ENCODE measurements around the gene GLS2. TPM values are rescaled to one million over a fixed set of nuclear protein-coding genes. Genes with fewer than 3 reads are reported as not detected.
"Not testable (repeated sequence)": the region's sequence is repeated elsewhere in the genome, so short reads cannot be mapped to it uniquely, and the experiment has no call there.

The GLS2 gene
- total RNA-seq, 3 donors from 2014 or later, result 0.16 to 5.1 (median 4.6) TPM

GRCh38 chr12:56520048-56520447 is 32.1 kb upstream of the GLS2 start:
- peak overlapping the region; percentile 85 to 96 for H3K27ac ChIP-seq
- TF ChIP-seq POLR2A (IDR thresholded peaks at IDR 0.05) (no peak), POLR2AphosphoS5 (IDR thresholded peaks at IDR 0.05) (no peak), CTCF (IDR thresholded peaks at IDR 0.05) (no peak)
- intact Hi-C loops (cut with DNase I; ENCODE audit: low total_unique reads), result no loop called here

GRCh38 chr12:56518570-56518969 is 30.6 kb upstream of the GLS2 start:
- Histone ChIP-seq H3K27ac (no peak overlapping the region), H3K27me3 (no peaks in the 10 kb centered on the region), H3K4me1 (peaks cover under 1 to 4% of the 10 kb centered on the region in 2 donors), H3K9me3 (no peaks in the 10 kb centered on the region), H3K36me3 (no peaks in the 10 kb centered on the region), H3K4me3 (no peak overlapping the region)
- DNase-seq (ENCODE audit: low spot score in 2 of 2), result no peak
- no peak for TF ChIP-seq POLR2A (IDR thresholded peaks at IDR 0.05)
- no peak for TF ChIP-seq CTCF (IDR thresholded peaks at IDR 0.05)
- TF ChIP-seq POLR2AphosphoS5 (IDR thresholded peaks at IDR 0.05), result no peak
- intact Hi-C loops (cut with DNase I; ENCODE audit: low total_unique reads), result loop anchor here (10.0 kb wide), 1 partner anchor 56 kb away; no protein-coding TSS in a partner anchor

More at GRCh38 chr12:56520048-56520447, 32.1 kb upstream of the GLS2 start:
- no peak for DNase-seq (ENCODE audit: low spot score in 2 of 2)
- Histone ChIP-seq H3K4me3 (peak overlapping the region; percentile 58 to 71 (median 61)), H3K27me3 (no peaks in the 10 kb centered on the region), H3K9me3 (no peaks in the 10 kb centered on the region), H3K4me1 (peaks cover 4 to 6% of the 10 kb centered on the region in 2 donors), H3K36me3 (no peaks in the 10 kb centered on the region)

- Histone ChIP-seq H3K36me3 (no peaks in the 10 kb centered on the region), H3K4me3 (no peak overlapping the region), H3K9me3 (no peaks in the 10 kb centered on the region), H3K27me3 (no peaks in the 10 kb centered on the region), H3K27ac (no peak overlapping the region), H3K4me1 (peaks cover 0 to 4% of the 10 kb centered on the region in 2 donors)
- TF ChIP-seq POLR2AphosphoS5 (IDR thresholded peaks at IDR 0.05) (no peak), POLR2A (IDR thresholded peaks at IDR 0.05) (no peak), CTCF (IDR thresholded peaks at IDR 0.05) (no peak)
- no peak for DNase-seq (ENCODE audit: low spot score in 2 of 2)
- intact Hi-C loops (cut with DNase I; ENCODE audit: low total_unique reads), result loop anchor here (10.0 kb wide), 1 partner anchor 57 kb away; no protein-coding TSS in a partner anchor
Observed at GRCh38 chr12:56517854-56518253, 29.9 kb upstream of the GLS2 start.

- peak in 1 of 3 donors; percentile 7 for TF ChIP-seq CTCF (IDR thresholded peaks at IDR 0.05)
- H3K4me1 ChIP-seq; H3K27me3 ChIP-seq; H3K4me3 ChIP-seq; H3K27ac ChIP-seq; DNase-seq (ENCODE audit: low spot score in 2 of 2); H3K36me3 ChIP-seq; H3K9me3 ChIP-seq: not testable (repeated sequence)
- intact Hi-C loops (cut with DNase I; ENCODE audit: low total_unique reads), result loop anchor here (5.0 to 10.0 kb wide), 2 partner anchors 61 to 83 kb away; no protein-coding TSS in a partner anchor
Observed at GRCh38 chr12:56514014-56514318, 26.0 kb upstream of the GLS2 start.

- Histone ChIP-seq H3K4me1 (no peaks in the 10 kb centered on the region), H3K27me3 (no peaks in the 10 kb centered on the region), H3K4me3 (no peak overlapping the region), H3K9me3 (no peaks in the 10 kb centered on the region), H3K27ac (no peak overlapping the region), H3K36me3 (no peaks in the 10 kb centered on the region)
- intact Hi-C loops (cut with DNase I; ENCODE audit: low total_unique reads), result loop anchor here (5.0 to 10.0 kb wide), 2 partner anchors 64 to 87 kb away; no protein-coding TSS in a partner anchor
- DNase-seq (ENCODE audit: low spot score in 2 of 2), result no peak
- TF ChIP-seq POLR2A (IDR thresholded peaks at IDR 0.05) (no peak), POLR2AphosphoS5 (IDR thresholded peaks at IDR 0.05) (no peak), CTCF (IDR thresholded peaks at IDR 0.05) (no peak)
Observed at GRCh38 chr12:56510786-56511185, 22.8 kb upstream of the GLS2 start.

- H3K27me3 ChIP-seq; intact Hi-C loops (cut with DNase I; ENCODE audit: low total_unique reads); H3K36me3 ChIP-seq; H3K4me3 ChIP-seq; H3K9me3 ChIP-seq; H3K27ac ChIP-seq; H3K4me1 ChIP-seq; DNase-seq (ENCODE audit: low spot score in 2 of 2): not testable (repeated sequence)
Observed at GRCh38 chr12:56499879-56500278, 11.9 kb upstream of the GLS2 start.

GRCh38 chr12:56499452-56499851 is 11.5 kb upstream of the GLS2 start:
- H3K4me3 ChIP-seq; DNase-seq (ENCODE audit: low spot score in 2 of 2); H3K36me3 ChIP-seq; intact Hi-C loops (cut with DNase I; ENCODE audit: low total_unique reads); H3K27me3 ChIP-seq; H3K27ac ChIP-seq; H3K9me3 ChIP-seq; H3K4me1 ChIP-seq: not testable (repeated sequence)

- H3K9me3 ChIP-seq; H3K4me1 ChIP-seq; intact Hi-C loops (cut with DNase I; ENCODE audit: low total_unique reads); H3K27me3 ChIP-seq; H3K27ac ChIP-seq; H3K4me3 ChIP-seq; H3K36me3 ChIP-seq; DNase-seq (ENCODE audit: low spot score in 2 of 2): not testable (repeated sequence)
Observed at GRCh38 chr12:56498126-56498902, 10.4 kb upstream of the GLS2 start.
